GM18951 (cell line): Measurements from ENCODE around the gene TAF11L7.
"Not testable (repeated sequence)": the region's sequence is repeated elsewhere in the genome, so short reads cannot be mapped to it uniquely, and the experiment has no call there.

ENCODE experiments used
- POLR2A ChIP-seq: IDR thresholded peaks from 4 replicates; pipeline ENCODE4 v1.6.1; 2011; ENCODE audit warnings: mild to moderate bottlenecking; ENCODE audit not compliant: insufficient read length, insufficient read depth; ENCODE audit errors: extremely low read depth
- in situ Hi-C: fragments of 300-500 bp; cut with MboI; formaldehyde crosslinking; loops from one replicate; pipeline ENCODE4 v1.12.0; 2022; ENCODE audit warnings: low sequenced_read_pairs, mixed read lengths, inconsistent platforms; ENCODE audit not compliant: unreplicated experiment

TAF11L7 gene

DNA sequence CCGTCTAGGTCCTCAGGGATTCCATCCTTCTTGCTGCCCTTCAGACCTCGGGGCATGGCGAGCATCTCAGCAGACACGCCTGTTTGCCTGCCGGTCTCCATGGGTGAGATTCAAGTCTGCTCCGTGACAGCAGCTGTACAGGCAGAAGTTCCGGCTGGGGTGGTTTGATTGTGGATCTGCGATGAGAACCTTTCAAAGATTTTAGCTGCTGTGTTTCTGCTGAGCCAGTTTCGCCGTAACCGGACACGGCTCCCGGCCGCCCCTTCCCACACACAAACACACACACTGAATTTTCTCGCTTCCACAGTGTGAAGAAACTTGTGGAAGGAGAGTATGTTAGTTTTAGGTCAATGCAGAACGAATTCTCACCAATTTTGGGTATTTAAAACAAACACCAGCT is at the start of gene TAF11L7:
TAF11L7 (minus strand) TSS at position 101 of the 400 bp plus-strand sequence.
- in situ Hi-C loops, result not testable (repeated sequence)

DNA sequence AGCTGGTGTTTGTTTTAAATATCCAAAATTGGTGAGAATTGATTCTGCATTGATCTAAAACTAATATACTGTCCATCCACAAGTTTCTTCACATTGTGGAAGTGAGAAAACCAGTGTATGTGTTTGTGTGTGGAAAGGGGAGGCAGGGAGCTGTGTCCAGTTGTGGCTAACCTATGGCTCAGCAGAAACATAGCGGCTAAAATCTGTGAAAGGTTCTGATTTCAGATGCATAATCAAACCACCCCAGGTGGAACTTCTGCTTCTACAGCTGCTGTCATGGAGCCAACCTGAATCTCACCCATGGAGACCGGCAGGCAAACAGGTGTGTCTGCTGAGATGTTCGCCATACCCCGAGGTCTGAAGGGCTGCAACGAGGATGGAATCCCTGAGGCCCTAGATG is 48.6 kb upstream of the TAF11L7 start, which contains the start of gene TAF11L14:
TAF11L14 (plus strand) TSS at position 301 of the 400 bp plus-strand sequence.
- in situ Hi-C loops, result no loop called here
- no peak for TF ChIP-seq POLR2A

DNA sequence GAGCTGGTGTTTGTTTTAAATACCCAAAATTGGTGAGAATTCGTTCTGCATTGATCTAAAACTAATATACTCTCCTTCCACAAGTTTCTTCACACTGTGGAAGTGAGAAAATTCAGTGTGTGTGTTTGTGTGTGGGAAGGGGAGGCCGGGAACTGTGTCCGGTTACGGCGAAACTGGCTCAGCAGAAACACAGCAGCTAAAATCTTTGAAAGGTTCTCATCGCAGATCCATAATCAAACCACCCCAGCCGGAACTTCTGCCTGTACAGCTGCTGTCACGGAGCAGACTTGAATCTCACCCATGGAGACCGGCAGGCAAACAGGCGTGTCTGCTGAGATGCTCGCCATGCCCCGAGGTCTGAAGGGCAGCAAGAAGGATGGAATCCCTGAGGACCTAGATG is 46.2 kb upstream of the TAF11L7 start, which contains the start of gene TAF11L13:
TAF11L13 (plus strand) TSS at position 301 of the 400 bp plus-strand sequence.
- in situ Hi-C loops, result not testable (repeated sequence)

DNA sequence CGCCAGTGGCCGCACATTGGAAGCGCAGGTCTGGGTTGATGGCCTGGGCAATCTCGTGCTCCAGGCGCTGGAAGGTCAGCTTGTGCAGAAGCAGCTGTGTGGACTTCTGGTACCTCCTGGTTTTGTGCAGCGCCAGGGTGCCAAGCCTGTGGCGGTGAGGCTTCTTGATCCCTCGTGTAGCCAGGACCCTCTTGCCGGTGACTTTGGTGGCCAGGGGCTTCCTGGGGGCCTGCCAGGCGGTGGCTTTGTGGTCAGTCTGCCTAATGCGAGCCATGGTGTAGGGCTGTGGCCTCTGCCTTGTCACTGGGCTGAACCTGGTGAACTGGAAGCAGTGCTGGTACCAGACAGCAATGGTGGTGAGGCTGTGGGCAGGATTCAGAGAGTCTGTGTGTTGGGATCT is 40.1 kb upstream of the TAF11L7 start:
- TF ChIP-seq POLR2A, result no peak
- in situ Hi-C loops, result loop anchor here (10.0 kb wide), 1 partner anchor 111 kb away; the partner anchor contains the start of gene TAF11L3

DNA sequence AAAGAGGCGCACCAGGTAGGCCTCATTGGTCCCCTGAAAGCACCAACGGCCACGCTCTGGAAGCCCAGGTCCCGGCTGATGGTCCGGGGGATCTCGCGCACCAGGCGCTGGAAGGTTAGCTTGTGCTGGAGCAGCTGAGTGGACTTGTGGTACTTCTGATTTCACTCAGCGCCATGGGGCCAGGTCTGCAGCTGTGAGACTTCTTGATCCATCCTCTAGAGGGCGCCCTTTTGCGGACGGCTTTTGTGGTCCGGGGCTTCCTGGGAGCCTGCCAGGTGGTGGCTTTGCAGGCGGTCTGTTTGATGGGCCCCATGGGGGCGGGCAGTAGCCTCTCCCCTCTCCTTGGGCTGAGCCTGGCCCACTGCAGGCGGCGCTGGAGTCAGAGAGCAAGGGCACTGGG is 35.1 kb upstream of the TAF11L7 start:
- in situ Hi-C loops, result loop anchor here (10.0 to 25.0 kb wide), 2 partner anchors 106 to 408 kb away; partner anchors contain the start of genes BASP1 and TAF11L3

DNA sequence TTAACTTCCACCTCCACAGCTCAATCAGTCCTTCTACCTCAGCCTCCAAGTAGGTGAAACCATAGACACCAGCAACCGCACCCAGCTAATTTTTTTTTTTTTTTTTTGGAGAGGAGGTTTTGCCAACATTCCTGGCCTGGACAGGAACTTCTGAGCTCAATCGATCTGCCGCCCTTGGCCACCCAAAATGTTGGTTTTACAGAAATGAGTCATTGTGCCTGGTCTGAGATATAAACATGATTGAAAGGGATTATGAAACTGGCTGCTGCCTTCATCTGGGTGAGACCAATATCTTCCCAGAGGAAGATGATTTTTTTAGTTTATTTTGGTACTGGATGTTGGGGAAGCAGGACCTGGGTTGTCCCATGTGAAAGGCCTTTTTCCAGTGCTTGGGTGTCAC is 33.8 kb upstream of the TAF11L7 start:
- in situ Hi-C loops, result loop anchor here (25.0 kb wide), 1 partner anchor 407 kb away; the partner anchor contains the start of gene BASP1
- no peak for TF ChIP-seq POLR2A

More for the DNA sequence above, 35.1 kb upstream of the TAF11L7 start:
- TF ChIP-seq POLR2A, result no peak

DNA sequence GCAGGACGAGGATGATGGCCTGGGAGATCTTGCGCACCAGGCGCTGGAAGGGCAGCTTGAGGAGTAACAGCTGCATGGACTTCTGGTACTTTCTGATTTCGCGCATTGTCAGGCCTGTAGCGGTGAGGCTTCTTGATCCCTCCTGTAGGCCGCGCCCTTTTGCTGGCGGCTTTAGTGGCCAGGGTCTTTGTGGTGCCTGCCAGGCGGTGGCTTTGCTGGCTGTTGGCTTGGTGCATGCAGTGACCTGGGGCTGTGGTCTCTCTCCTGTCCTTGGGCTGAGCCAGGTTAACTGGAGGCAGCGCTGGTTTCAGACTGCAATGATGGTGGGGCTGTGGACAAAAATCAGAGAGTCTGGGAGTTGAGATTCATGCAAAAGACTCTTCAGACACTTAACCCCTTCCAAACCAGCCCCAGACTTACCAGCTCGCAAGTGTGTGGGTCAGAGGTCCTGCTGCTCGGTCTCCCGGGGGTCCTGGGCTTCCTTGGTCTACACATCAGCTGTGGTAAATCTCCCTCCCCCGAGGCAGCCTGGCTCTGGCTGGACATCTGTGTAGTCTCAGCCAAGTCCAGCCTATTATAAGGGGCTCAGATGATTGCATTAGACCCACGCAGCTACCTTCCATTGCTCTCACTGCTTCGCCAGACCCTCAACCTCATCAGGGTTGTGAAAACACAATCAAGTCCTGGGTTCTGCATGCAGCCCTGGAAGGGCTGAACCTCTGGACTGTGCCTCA is 29.5 kb upstream of the TAF11L7 start:
- TF ChIP-seq POLR2A, result no peak
- in situ Hi-C loops, result loop anchor here (25.0 kb wide), 1 partner anchor 403 kb away; the partner anchor contains the start of gene BASP1

DNA sequence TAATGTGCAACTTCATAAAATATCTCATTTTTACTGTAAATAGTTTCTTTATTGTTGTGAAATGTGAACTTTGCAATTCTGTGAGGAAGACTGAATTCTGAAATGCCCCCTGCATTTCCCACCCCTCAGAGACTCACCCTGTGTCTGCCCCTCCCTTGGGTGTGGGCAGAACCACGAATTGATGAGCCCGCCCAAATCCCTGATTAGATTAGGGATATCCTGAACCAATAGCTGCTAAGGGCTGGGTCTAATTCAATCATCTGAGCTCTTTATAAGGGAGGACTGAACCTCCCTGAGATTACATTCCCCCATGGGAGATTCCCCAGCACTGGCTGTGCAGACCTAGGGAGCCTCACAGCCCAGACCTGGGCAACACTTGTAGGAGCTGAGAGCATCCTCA is 24.5 kb upstream of the TAF11L7 start, which contains the start of gene TAF11L12:
TAF11L12 (plus strand) TSS at position 301 of the 400 bp plus-strand sequence.
- in situ Hi-C loops, result loop anchor here (25.0 kb wide), 1 partner anchor 398 kb away; the partner anchor contains the start of gene BASP1

DNA sequence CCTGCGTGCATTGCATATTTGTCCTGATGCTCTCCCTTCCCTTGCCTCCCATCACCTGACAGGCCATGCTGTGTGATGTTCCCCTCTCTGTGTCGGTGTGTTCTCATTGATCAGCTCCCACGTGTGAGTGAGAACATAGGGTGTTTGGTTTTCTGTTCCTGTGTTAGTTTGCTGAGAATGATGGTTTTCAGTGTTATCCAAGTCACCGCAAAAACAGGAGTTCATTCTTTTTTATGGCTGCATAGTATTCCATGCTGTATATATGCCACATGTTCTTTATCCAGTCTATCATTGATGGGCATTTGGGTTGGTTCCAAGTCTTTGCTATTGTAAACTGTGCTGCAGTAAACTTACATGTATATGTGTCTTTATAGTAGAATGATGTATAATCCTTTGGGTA is 21.9 kb upstream of the TAF11L7 start:
- in situ Hi-C loops, result loop anchor here (10.0 to 25.0 kb wide), 2 partner anchors 83 to 395 kb away; partner anchors contain the start of genes BASP1, TAF11L4, TAF11L5 and TAF11L6

DNA sequence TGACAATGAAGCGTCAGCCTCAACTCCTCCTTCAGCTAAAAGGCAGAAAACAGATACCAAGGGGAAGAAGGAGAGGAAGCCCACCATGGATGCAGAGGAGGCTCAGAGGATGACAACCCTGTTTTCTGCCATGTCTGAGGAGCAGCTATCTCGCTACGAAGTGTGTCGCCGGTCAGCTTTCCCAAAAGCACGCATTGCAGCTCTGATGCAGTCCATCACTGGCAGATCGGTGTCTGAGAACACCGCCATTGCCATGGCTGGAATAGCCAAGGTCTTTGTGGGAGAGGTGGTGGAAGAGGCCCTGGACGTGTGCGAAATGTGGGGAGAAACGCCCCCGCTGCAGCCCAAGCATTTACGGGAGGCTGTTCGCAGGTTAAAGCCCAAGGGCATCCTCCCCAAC is 19.4 kb upstream of the TAF11L7 start:
- TF ChIP-seq POLR2A, result no peak
- in situ Hi-C loops, result loop anchor here (10.0 to 25.0 kb wide), 2 partner anchors 80 to 393 kb away; partner anchors contain the start of genes BASP1, TAF11L4, TAF11L5 and TAF11L6

DNA sequence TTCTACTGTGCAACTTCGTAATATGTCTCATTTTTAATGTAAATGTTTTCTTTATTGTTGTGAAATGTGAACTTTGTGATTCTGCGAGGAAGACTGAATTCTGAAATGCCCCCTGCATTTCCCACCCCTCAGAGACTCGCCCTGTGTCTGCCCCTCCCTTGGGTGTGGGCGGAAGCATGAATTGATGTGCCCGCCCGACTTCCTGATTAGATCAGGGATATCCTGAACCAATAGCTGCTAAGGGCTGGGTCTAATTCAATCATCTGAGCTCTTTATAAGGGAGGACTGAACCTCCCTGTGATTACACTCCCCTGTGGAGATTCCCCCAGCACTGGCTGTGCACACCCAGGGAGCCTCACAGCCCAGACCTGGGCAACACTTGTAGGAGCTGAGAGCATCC is 18.3 kb upstream of the TAF11L7 start, which contains the start of gene TAF11L11:
TAF11L11 (plus strand) TSS at position 304 of the 400 bp plus-strand sequence.
- in situ Hi-C loops, result loop anchor here (10.0 to 25.0 kb wide), 2 partner anchors 79 to 392 kb away; partner anchors contain the start of genes BASP1, TAF11L4, TAF11L5 and TAF11L6

DNA sequence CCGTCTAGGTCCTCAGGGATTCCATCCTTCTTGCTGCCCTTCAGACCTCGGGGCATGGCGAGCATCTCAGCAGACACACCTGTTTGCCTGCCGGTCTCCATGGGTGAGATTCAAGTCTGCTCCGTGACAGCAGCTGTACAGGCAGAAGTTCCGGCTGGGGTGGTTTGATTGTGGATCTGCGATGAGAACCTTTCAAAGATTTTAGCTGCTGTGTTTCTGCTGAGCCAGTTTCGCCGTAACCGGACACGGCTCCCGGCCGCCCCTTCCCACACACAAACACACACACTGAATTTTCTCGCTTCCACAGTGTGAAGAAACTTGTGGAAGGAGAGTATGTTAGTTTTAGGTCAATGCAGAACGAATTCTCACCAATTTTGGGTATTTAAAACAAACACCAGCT is 12.2 kb upstream of the TAF11L7 start, which contains the start of gene TAF11L10:
TAF11L10 (minus strand) TSS at position 101 of the 400 bp plus-strand sequence.
- in situ Hi-C loops, result not testable (repeated sequence)

DNA sequence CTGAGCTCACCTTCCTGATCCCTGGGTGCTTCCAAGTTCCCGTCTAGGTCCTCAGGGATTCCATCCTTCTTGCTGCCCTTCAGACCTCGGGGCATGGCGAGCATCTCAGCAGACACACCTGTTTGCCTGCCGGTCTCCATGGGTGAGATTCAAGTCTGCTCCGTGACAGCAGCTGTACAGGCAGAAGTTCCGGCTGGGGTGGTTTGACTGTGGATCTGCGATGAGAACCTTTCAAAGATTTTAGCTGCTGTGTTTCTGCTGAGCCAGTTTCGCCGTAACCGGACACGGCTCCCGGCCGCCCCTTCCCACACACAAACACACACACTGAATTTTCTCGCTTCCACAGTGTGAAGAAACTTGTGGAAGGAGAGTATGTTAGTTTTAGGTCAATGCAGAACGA is 8.7 kb upstream of the TAF11L7 start, which contains the start of gene TAF11L9:
TAF11L9 (minus strand) TSS at position 140 of the 400 bp plus-strand sequence.
- in situ Hi-C loops, result not testable (repeated sequence)

DNA sequence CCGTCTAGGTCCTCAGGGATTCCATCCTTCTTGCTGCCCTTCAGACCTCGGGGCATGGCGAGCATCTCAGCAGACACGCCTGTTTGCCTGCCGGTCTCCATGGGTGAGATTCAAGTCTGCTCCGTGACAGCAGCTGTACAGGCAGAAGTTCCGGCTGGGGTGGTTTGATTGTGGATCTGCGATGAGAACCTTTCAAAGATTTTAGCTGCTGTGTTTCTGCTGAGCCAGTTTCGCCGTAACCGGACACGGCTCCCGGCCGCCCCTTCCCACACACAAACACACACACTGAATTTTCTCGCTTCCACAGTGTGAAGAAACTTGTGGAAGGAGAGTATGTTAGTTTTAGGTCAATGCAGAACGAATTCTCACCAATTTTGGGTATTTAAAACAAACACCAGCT is 5.3 kb upstream of the TAF11L7 start, which contains the start of gene TAF11L8:
TAF11L8 (minus strand) TSS at position 101 of the 400 bp plus-strand sequence.
- in situ Hi-C loops, result not testable (repeated sequence)
